IPS-NIHi7 (cell line): Measurements from ENCODE around the gene FLNA.
A peak's percentile ranks its signal among the peaks of the same experiment; 100 is the strongest.
"Not testable (repeated sequence)": the region's sequence is repeated elsewhere in the genome, so short reads cannot be mapped to it uniquely, and the experiment has no call there.

Experiments
- DNase-seq: peaks from one replicate; pipeline ENCODE4 v3.0.0; 2012; ENCODE audit warnings: mixed read lengths; ENCODE audit errors: extremely low spot score

Gene FLNA

DNA sequence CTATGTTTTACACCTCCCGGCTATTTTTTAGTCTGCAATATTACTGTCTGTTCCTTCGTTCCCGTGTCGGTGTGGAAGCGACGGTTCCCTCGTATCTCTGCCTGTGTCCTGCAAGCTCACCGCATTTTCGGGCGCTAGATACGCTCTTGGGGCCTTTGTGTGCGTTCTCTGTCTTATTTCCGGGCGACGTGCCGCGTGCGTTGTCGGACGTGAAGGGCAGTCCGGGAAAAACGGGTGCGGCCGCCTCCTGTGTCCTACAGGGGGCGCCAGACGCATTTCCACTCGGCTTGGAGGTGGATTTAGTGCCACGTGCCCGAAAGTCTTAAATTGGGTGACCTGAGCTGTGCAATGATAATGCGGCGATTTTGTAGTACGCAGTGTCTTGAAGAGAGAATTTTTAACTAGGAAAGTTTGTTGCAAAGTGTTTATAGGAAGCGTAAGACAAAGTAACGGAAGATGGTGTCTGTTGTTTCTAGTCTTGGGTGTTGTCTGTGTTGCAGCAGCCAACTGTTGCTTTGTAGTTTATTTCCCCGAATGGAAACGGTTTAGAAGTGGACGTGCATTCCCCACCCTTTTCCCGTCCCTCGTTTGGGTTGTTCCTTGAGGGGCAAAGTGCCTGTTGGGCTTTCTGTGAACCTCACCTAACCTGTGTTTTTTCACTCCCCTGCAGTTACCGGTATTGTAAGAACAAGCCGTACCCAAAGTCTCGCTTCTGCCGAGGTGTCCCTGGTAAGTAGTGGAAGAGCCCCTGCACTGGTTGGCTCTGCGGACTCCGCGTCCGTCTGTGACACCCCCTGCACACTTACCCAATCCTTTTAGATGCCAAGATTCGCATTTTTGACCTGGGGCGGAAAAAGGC lies 24.5 kb upstream of the FLNA start:
- DNase-seq, result peak; percentile 17

DNA sequence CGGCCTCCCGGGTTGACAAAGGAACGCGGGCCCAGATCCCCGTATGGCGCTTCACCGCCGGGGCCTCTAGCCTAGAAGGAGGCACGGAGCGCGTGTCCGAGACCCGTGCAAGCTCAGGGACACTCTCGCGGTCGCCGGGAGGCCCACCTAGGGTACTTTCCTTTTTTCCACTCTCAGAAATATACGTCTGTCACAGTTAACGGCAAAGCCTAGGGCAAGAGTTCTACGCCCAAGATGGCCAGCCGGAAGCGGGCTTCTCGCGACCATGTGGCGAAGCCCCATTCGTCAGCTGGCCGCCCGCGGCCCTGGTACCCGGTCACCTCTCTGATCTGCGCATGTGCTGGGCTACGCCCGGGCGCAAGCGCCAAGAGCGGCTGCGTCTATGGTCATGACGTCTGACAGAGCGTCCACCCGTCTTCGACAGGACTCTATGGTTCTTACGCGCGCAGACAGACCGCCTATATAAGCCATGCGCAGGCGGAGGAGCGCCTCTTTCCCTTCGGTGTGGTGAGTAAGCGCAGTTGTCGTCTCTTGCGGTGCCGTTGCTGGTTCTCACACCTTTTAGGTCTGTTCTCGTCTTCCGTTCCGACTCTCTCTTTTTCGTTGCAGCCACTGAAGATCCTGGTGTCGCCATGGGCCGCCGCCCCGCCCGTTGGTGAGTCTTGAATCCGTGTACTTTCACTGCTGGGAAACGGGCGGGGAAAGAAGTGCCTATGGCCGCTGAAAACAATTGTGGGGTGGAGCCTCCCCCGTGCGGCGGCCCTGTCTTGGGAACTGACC lies 23.6 kb upstream of the FLNA start, which contains the start of gene RPL10:
TSS of gene RPL10 (plus strand) at position 490 of the 780 bp plus-strand sequence. CDS start at position 633, 143 bp downstream.
- DNase-seq, result peak; percentile 87

- peak; percentile 23 for DNase-seq
Measured at GRCh38 chrX:154396973-154397887, 22.8 kb upstream of the FLNA start.

- DNase-seq, result not testable (repeated sequence)
Measured at GRCh38 chrX:154396363-154396762, 21.9 kb upstream of the FLNA start.

DNA sequence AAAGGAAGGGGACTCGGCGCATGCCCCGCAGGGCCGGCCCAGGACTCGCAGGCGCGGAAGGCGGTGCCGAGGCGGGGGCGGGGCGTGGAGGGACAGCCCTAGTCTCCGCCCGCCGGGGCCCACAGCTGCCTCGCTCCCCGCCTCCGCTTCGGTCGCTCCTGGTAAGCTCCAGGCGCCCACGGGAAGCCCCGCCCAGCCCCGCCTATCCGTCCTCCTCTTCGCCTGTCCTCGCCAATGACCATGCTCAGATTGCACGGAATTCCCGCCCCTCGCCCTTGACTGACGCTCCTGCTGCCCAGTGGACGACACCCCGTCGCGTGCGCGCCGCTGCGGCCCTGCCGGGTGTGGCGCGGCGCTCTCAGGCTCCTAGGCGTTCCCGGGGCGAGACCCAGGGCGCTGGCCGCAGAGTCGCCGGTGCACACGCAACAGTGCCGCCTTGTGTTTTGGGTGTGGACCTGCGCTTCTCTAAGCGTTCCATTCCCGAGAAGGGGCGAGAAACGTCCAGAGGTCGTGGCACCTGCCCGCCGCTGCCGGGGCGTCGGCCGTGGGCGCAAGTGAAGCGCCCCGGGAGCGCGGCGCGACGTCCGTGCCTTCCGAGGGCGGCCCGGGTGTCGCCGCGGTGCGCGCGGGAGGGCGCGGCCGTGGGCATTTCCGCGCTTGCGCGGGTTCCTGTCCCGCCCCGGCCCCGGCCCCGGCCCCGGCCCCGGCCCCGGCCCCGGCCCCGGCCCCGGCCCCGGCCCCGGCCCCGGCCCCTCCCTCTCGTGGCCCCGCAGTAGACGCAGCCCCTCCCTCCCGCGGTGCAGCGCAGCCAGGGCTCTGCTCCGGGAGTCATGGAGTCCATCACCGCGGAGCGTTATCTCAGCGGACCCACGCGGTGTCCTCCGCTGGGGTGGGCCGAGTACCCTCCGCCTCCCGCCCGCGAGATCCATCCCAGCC lies 15.6 kb upstream of the FLNA start:
- not testable (repeated sequence) for DNase-seq

GRCh38 chrX:154388649-154389048 lies 14.2 kb upstream of the FLNA start:
- DNase-seq, result not testable (repeated sequence)

GRCh38 chrX:154388094-154388493 lies 13.7 kb upstream of the FLNA start:
- DNase-seq, result not testable (repeated sequence)

GRCh38 chrX:154384284-154384892 lies 10.0 kb upstream of the FLNA start:
- DNase-seq, result no peak

DNA sequence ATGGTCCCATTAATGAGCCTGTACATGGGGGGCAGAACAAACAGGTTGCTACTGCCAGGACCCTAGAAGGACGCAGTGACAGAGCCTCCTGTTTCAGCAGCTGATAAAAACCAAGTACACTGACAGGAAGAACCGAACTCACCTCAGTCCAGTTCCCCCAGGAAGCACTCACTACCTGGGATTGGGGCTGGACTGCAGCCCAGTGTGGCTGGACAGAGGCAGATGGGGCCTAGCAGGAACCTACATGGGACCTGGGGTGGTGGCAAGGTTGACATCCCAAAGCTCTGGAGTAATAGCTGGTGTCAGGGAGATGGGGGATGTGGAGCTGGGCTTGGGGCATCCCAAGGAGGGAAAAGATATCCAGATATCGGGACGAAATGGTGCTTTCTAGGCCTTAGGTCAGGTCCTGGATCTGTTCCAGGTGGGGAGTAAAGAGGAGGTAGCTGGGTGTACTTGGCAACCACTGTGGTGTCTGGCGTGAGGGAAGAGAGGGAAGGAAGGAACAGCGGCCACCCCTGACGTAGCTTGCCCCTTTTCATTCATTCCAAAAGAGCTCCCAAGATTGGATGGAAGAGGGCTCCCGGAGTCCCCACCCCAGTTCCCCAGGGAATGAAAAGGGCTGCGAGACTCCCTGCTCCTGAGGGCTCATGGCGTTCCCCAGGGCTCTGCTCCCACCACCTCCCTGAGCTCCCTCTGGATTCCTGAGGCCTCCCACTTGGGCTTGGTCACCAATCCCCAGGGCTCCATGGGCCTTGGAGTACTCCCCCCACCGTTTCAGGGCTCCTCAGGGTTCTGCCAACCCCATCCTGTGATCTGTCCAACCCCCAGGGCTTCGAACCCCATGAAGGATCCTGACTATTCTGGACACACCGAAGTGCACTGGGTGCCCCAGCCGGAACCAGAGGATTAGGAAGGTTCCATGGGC lies 9.2 kb upstream of the FLNA start:
- DNase-seq, result no peak

GRCh38 chrX:154382483-154383069 lies 8.1 kb upstream of the FLNA start:
- DNase-seq, result no peak

- DNase-seq, result no peak
Measured at GRCh38 chrX:154381271-154381670, 6.8 kb upstream of the FLNA start.

- no peak for DNase-seq
Measured at GRCh38 chrX:154380787-154381186, 6.4 kb upstream of the FLNA start.

- no peak for DNase-seq
Measured at GRCh38 chrX:154380153-154380552, 5.7 kb upstream of the FLNA start.

DNA sequence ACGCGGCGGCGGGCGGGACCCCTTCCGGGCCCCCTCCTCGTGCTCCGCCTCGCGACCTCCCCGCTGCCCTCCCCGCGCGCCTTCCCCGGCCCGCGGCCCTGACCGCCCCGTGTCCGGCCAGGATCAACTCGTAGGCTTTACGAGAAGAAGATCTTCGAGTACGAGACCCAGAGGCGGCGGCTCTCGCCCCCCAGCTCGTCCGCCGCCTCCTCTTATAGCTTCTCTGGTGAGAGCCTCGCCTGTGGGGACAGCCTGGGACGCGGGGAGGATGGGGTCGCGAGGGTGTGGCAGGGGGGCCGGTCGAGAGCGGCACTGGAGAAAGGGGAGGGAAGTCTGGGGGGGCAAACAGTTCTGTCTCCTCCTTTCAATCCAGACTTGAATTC lies 5.1 kb upstream of the FLNA start:
- DNase-seq, result no peak

GRCh38 chrX:154378799-154379568 lies 4.5 kb upstream of the FLNA start, which contains the start of gene EMD:
TSS of gene EMD (plus strand) at chrX:154379295. CDS start at chrX:154379485, 190 bp downstream.
- DNase-seq, result peak; percentile 72

- no peak for DNase-seq
Measured at GRCh38 chrX:154378059-154378798, 3.8 kb upstream of the FLNA start.

- DNase-seq, result no peak
Measured at GRCh38 chrX:154376774-154377173, 2.3 kb upstream of the FLNA start.
